Pons (tissue), 1 donor: Measurements from ENCODE around the gene ACTL6A.

Source experiments
- DNase-seq: peaks from one replicate; pipeline ENCODE4 v3.0.0-alpha.2; 2016; ENCODE audit warnings: low spot score

The ACTL6A gene

GRCh38 chr3:179590669-179591068 is 27.9 kb downstream of the ACTL6A start:
- no peak for DNase-seq

- no peak for DNase-seq
Observed at GRCh38 chr3:179591313-179591712, 28.6 kb downstream of the ACTL6A start.

GRCh38 chr3:179599531-179599930 is 36.8 kb downstream of the ACTL6A start:
- DNase-seq: no peak

- DNase-seq: no peak
Observed at GRCh38 chr3:179603321-179603720, 40.6 kb downstream of the ACTL6A start.

- no peak for DNase-seq
Observed at GRCh38 chr3:179603831-179604230, 41.1 kb downstream of the ACTL6A start.

- peak; percentile 99 for DNase-seq
Observed at GRCh38 chr3:179604321-179605078, 41.8 kb downstream of the ACTL6A start, which contains the start of the genes MRPL47 and NDUFB5. Gene MRPL47, minus strand, starts transcription at chr3:179604638. Its CDS starts 14 bp downstream, at chr3:179604624. Gene NDUFB5, plus strand, starts transcription at chr3:179604794. Its CDS starts 22 bp downstream, at chr3:179604816.

- DNase-seq: no peak
Observed at GRCh38 chr3:179606534-179607085, 43.9 kb downstream of the ACTL6A start.

- peak; percentile 25 for DNase-seq
Observed at GRCh38 chr3:179608931-179609720, 46.4 kb downstream of the ACTL6A start.

GRCh38 chr3:179610066-179610465 is 47.3 kb downstream of the ACTL6A start:
- no peak for DNase-seq

GRCh38 chr3:179613807-179614206 is 51.1 kb downstream of the ACTL6A start:
- no peak for DNase-seq

- no peak for DNase-seq
Observed at GRCh38 chr3:179615458-179616173, 52.9 kb downstream of the ACTL6A start.

- DNase-seq: no peak
Observed at GRCh38 chr3:179622023-179622422, 59.3 kb downstream of the ACTL6A start.

- DNase-seq: no peak
Observed at GRCh38 chr3:179624451-179624850, 61.7 kb downstream of the ACTL6A start.

- DNase-seq: no peak
Observed at GRCh38 chr3:179630753-179631451, 68.2 kb downstream of the ACTL6A start.
